SK-N-SH treated with all-trans-retinoic acid at 6 μM for 48 hours (cell line): ENCODE measurements around the gene PPIL4.

Experiments used
- ATAC-seq: fragments of 200-7000 bp; cut with Tn5 transposase; 3 replicates; pipeline ENCODE4 v1.9.1; 2020; ENCODE audit warnings: mild to moderate bottlenecking, moderate library complexity
- ARNTL ChIP-seq: fragments of 450-650 bp; formaldehyde crosslinking; IDR thresholded peaks from 2 replicates; pipeline ENCODE4 v1.5.0; 2020; ENCODE audit warnings: low read depth, mild to moderate bottlenecking, moderate library complexity, borderline replicate concordance
- BACH2 ChIP-seq: fragments of 250-450 bp; sonication (Bioruptor Pico); IDR thresholded peaks from 2 replicates; pipeline ENCODE4 v1.9.0; 2021; ENCODE audit warnings: mild to moderate bottlenecking, borderline replicate concordance
- CREB5 ChIP-seq: fragments of 250-450 bp; sonication (Bioruptor Pico); IDR thresholded peaks from 2 replicates; pipeline ENCODE4 v1.5.1; 2020; ENCODE audit warnings: low read depth, mild to moderate bottlenecking, moderate library complexity
- CSDC2 ChIP-seq: fragments of 250-450 bp; sonication (Bioruptor Pico); IDR thresholded peaks from 2 replicates; pipeline ENCODE4 v1.5.0; 2020; ENCODE audit warnings: mild to moderate bottlenecking, moderate library complexity
- CSRNP3 ChIP-seq: fragments of 250-450 bp; sonication (Bioruptor Pico); IDR thresholded peaks from 2 replicates; pipeline ENCODE4 v1.5.1; 2021; ENCODE audit warnings: mild to moderate bottlenecking, moderate library complexity
- ESRRG ChIP-seq: fragments of 250-450 bp; sonication (Bioruptor Pico); IDR thresholded peaks from 2 replicates; pipeline ENCODE4 v1.6.1; 2021; ENCODE audit warnings: mild to moderate bottlenecking
- GLIS3 ChIP-seq: fragments of 250-450 bp; sonication (Bioruptor Pico); IDR thresholded peaks from 2 replicates; pipeline ENCODE4 v1.5.0; 2020; ENCODE audit warnings: mild to moderate bottlenecking, moderate library complexity
- ISL1 ChIP-seq: fragments of 250-450 bp; sonication (Bioruptor Pico); IDR thresholded peaks from 2 replicates; pipeline ENCODE4 v2.1.2; 2022; ENCODE audit warnings: mild to moderate bottlenecking, moderate library complexity
- OSR1 ChIP-seq: fragments of 250-450 bp; sonication (Bioruptor Pico); IDR thresholded peaks from 2 replicates; pipeline ENCODE4 v1.8.0; 2022; ENCODE audit warnings: moderate library complexity, mild to moderate bottlenecking, inconsistent platforms
- POU6F1 ChIP-seq: fragments of 250-450 bp; sonication (Bioruptor Pico); IDR thresholded peaks from 2 replicates; pipeline ENCODE4 v1.8.0; 2021; ENCODE audit warnings: low read depth, mild to moderate bottlenecking, moderate library complexity, borderline replicate concordance
- PPARA ChIP-seq: fragments of 250-450 bp; sonication (Bioruptor Pico); IDR thresholded peaks from 2 replicates; pipeline ENCODE4 v1.5.0; 2020; ENCODE audit warnings: mild to moderate bottlenecking, borderline replicate concordance
- RARB ChIP-seq: fragments of 250-450 bp; sonication (Bioruptor Pico); IDR thresholded peaks from 2 replicates; pipeline ENCODE4 v1.8.0; 2021; ENCODE audit warnings: mild to moderate bottlenecking, moderate library complexity
- SNAI2 ChIP-seq: fragments of 250-450 bp; sonication (Bioruptor Pico); IDR thresholded peaks from 2 replicates; pipeline ENCODE4 v1.5.0; 2020; ENCODE audit warnings: mild to moderate bottlenecking, moderate library complexity
- TCF4 ChIP-seq: fragments of 250-450 bp; sonication (Bioruptor Pico); IDR thresholded peaks from 2 replicates; pipeline ENCODE4 v1.8.0; 2021; ENCODE audit warnings: mild to moderate bottlenecking, moderate library complexity, borderline replicate concordance
- TOX ChIP-seq: fragments of 250-450 bp; sonication (Bioruptor Pico); IDR thresholded peaks from 2 replicates; pipeline ENCODE4 v1.8.0; 2021; ENCODE audit warnings: mild to moderate bottlenecking, moderate library complexity, borderline replicate concordance
- TSHZ2 ChIP-seq: fragments of 250-450 bp; sonication (Bioruptor Pico); IDR thresholded peaks from 2 replicates; pipeline ENCODE4 v1.5.0; 2020; ENCODE audit warnings: mild to moderate bottlenecking, moderate library complexity
- ZC3H10 ChIP-seq: fragments of 250-450 bp; sonication (Bioruptor Pico); IDR thresholded peaks from 2 replicates; pipeline ENCODE4 v1.5.1; 2021; ENCODE audit warnings: mild to moderate bottlenecking, moderate library complexity
- ZFP3 ChIP-seq: fragments of 250-450 bp; sonication (Bioruptor Pico); IDR thresholded peaks from 2 replicates; pipeline ENCODE4 v1.5.0; 2020; ENCODE audit warnings: mild to moderate bottlenecking, moderate library complexity
- ZFP30 ChIP-seq: fragments of 450-650 bp; formaldehyde crosslinking; IDR thresholded peaks from 2 replicates; pipeline ENCODE4 v1.5.0; 2022; ENCODE audit warnings: mild to moderate bottlenecking, moderate library complexity
- ZNF565 ChIP-seq: fragments of 450-650 bp; formaldehyde crosslinking; conservative IDR thresholded peaks from 2 replicates; pipeline ENCODE4 v1.5.0; 2020; ENCODE audit warnings: low read depth, mild to moderate bottlenecking, moderate library complexity
- ZNF70 ChIP-seq: fragments of 450-650 bp; formaldehyde crosslinking; IDR thresholded peaks from 2 replicates; pipeline ENCODE4 v1.5.0; 2020; ENCODE audit warnings: mild to moderate bottlenecking, moderate library complexity
- ZNF8 ChIP-seq: fragments of 450-650 bp; formaldehyde crosslinking; IDR thresholded peaks from 2 replicates; pipeline ENCODE4 v1.5.0; 2020; ENCODE audit warnings: mild to moderate bottlenecking, moderate library complexity
- TF ChIP-seq, protein P1 (sequence below): fragments of 250-450 bp; sonication (Bioruptor Pico); IDR thresholded peaks from 2 replicates; pipeline ENCODE4 v1.8.0; 2020; ENCODE audit warnings: mild to moderate bottlenecking, moderate library complexity, borderline replicate concordance

PPIL4 gene

GRCh38 chr6:149459761-149460160, 86.1 kb downstream of the PPIL4 start:
- no peak for TF ChIP-seq CSRNP3
- no peak for TF ChIP-seq ZFP3 (CRISPR knock-in tag)
- TF ChIP-seq POU6F1 (CRISPR knock-in tag), result no peak
- TF ChIP-seq ESRRG (CRISPR knock-in tag), result no peak
- no peak for TF ChIP-seq ISL1 (CRISPR knock-in tag)
- TF ChIP-seq CREB5, result no peak
- TF ChIP-seq TCF4, result no peak
- no peak for TF ChIP-seq RARB
- TF ChIP-seq OSR1, result no peak
- no peak for TF ChIP-seq SNAI2 (CRISPR knock-in tag)
- TF ChIP-seq ZC3H10, result no peak
- TF ChIP-seq ZNF8, result no peak
- TF ChIP-seq ZNF565 (CRISPR knock-in tag), result no peak
- TF ChIP-seq BACH2, result no peak
- no peak for TF ChIP-seq GLIS3 (CRISPR knock-in tag)
- TF ChIP-seq ZNF70 (CRISPR knock-in tag), result no peak
- no peak for TF ChIP-seq ARNTL (CRISPR knock-in tag)
- TF ChIP-seq ZFP30 (CRISPR knock-in tag), result no peak
- TF ChIP-seq TOX (CRISPR knock-in tag), result no peak
- TF ChIP-seq, protein P1, sequence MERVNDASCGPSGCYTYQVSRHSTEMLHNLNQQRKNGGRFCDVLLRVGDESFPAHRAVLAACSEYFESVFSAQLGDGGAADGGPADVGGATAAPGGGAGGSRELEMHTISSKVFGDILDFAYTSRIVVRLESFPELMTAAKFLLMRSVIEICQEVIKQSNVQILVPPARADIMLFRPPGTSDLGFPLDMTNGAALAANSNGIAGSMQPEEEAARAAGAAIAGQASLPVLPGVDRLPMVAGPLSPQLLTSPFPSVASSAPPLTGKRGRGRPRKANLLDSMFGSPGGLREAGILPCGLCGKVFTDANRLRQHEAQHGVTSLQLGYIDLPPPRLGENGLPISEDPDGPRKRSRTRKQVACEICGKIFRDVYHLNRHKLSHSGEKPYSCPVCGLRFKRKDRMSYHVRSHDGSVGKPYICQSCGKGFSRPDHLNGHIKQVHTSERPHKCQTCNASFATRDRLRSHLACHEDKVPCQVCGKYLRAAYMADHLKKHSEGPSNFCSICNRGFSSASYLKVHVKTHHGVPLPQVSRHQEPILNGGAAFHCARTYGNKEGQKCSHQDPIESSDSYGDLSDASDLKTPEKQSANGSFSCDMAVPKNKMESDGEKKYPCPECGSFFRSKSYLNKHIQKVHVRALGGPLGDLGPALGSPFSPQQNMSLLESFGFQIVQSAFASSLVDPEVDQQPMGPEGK (CRISPR knock-in tag), result no peak
- TF ChIP-seq, all 23 proteins: peak for 0
- no peak for ATAC-seq

- no peak for TF ChIP-seq OSR1
- no peak for TF ChIP-seq ZFP30 (CRISPR knock-in tag)
- TF ChIP-seq SNAI2 (CRISPR knock-in tag), result no peak
- TF ChIP-seq ZNF8, result no peak
- TF ChIP-seq POU6F1 (CRISPR knock-in tag), result no peak
- TF ChIP-seq TSHZ2 (CRISPR knock-in tag), result no peak
- no peak for TF ChIP-seq ARNTL (CRISPR knock-in tag)
- no peak for TF ChIP-seq ZFP3 (CRISPR knock-in tag)
- TF ChIP-seq ZC3H10, result no peak
- TF ChIP-seq CSRNP3, result no peak
- TF ChIP-seq TOX (CRISPR knock-in tag), result no peak
- TF ChIP-seq ZNF70 (CRISPR knock-in tag), result no peak
- no peak for TF ChIP-seq GLIS3 (CRISPR knock-in tag)
- no peak for TF ChIP-seq PPARA (CRISPR knock-in tag)
- TF ChIP-seq TCF4, result no peak
- no peak for TF ChIP-seq RARB
- TF ChIP-seq ZNF565 (CRISPR knock-in tag), result no peak
- TF ChIP-seq CREB5, result no peak
- TF ChIP-seq CSDC2 (CRISPR knock-in tag), result no peak
- no peak for ATAC-seq
These were observed 87.0 kb downstream of the PPIL4 start for GRCh38 chr6:149458806-149459205.
